ENCODE measurements around the gene RAE1. TPM values are rescaled to one million over a fixed set of nuclear protein-coding genes. Genes with fewer than 3 reads are reported as not detected.

RAE1 gene
- total RNA-seq, 1 experiment from 2014 or later, result 34.5 TPM

GRCh38 chr20:57372581-57373350 lies 21.7 kb downstream of the RAE1 start:
- CTCF ChIA-PET, result no interaction called here
- intact Hi-C loops (cut with micrococcal nuclease; ENCODE audit: unreplicated experiment), result no loop called here
- ATAC-seq (no peak), DNase-seq (ENCODE audit: low read depth, low spot score) (no peak)
- no peak overlapping the region for H3K4me3 ChIP-seq (ENCODE audit: low read depth in 2 of 2, low read length in 2 of 2)
- in situ Hi-C loops (cut with HindIII; ENCODE audit: low pct_unique_long_range_greater_than_20kb, low sequenced_read_pairs), result no loop called here
- no peaks in the 10 kb centered on the region for H3K27me3 ChIP-seq (ENCODE audit: control insufficient read depth, insufficient read depth, low read length)
- H3K36me3 ChIP-seq (ENCODE audit: control insufficient read depth, insufficient read depth, low read length), result peaks cover 31% of the 10 kb centered on the region
- no peaks in the 10 kb centered on the region for H3K9me3 ChIP-seq (ENCODE audit: control insufficient read depth, insufficient read depth, low read depth, low read length)
- TF ChIP-seq TCF7L2 (IDR thresholded peaks at IDR 0.05; ENCODE audit: low read depth, low read length) (no peak), CTCF (IDR thresholded peaks at IDR 0.05) (no peak), REST (IDR thresholded peaks at IDR 0.05; ENCODE audit: insufficient read depth in 1 of 2, low read depth in 2 of 2, low read length in 1 of 2) (no peak), SIN3A (IDR thresholded peaks at IDR 0.05; ENCODE audit: borderline replicate concordance, insufficient read depth, low read depth, low read length) (no peak), POLR2AphosphoS5 (IDR thresholded peaks at IDR 0.05; ENCODE audit: low read depth, low read length) (no peak)
- no peak overlapping the region for H3K27ac ChIP-seq (ENCODE audit: low read length)
- POLR2A ChIA-PET, result no interaction called here
- no TSS peak for BruUV-seq (replicated peaks)
- H3K4me1 ChIP-seq (ENCODE audit: control insufficient read depth, insufficient read depth, low read length), result no peaks in the 10 kb centered on the region

- Histone ChIP-seq H3K36me3 (ENCODE audit: control insufficient read depth, insufficient read depth, low read length) (peaks cover 19% of the 10 kb centered on the region), H3K4me3 (ENCODE audit: low read depth in 2 of 2, low read length in 2 of 2) (no peak overlapping the region), H3K27me3 (ENCODE audit: control insufficient read depth, insufficient read depth, low read length) (no peaks in the 10 kb centered on the region), H3K4me1 (ENCODE audit: control insufficient read depth, insufficient read depth, low read length) (no peaks in the 10 kb centered on the region), H3K27ac (ENCODE audit: low read length) (no peak overlapping the region), H3K9me3 (ENCODE audit: control insufficient read depth, insufficient read depth, low read depth, low read length) (no peaks in the 10 kb centered on the region)
- POLR2A ChIA-PET, result no interaction called here
- intact Hi-C loops (cut with micrococcal nuclease; ENCODE audit: unreplicated experiment) (no loop called here), in situ Hi-C loops (cut with HindIII; ENCODE audit: low pct_unique_long_range_greater_than_20kb, low sequenced_read_pairs) (no loop called here)
- CTCF ChIA-PET, result no interaction called here
- ATAC-seq (no peak), DNase-seq (ENCODE audit: low read depth, low spot score) (no peak)
- BruUV-seq (replicated peaks), result no TSS peak
- TF ChIP-seq TCF7L2 (IDR thresholded peaks at IDR 0.05; ENCODE audit: low read depth, low read length) (no peak), REST (IDR thresholded peaks at IDR 0.05; ENCODE audit: insufficient read depth in 1 of 2, low read depth in 2 of 2, low read length in 1 of 2) (no peak), SIN3A (IDR thresholded peaks at IDR 0.05; ENCODE audit: borderline replicate concordance, insufficient read depth, low read depth, low read length) (no peak), POLR2AphosphoS5 (IDR thresholded peaks at IDR 0.05; ENCODE audit: low read depth, low read length) (no peak)
Observed at GRCh38 chr20:57374343-57374930, 23.4 kb downstream of the RAE1 start.
